GM12801 (cell line): ENCODE data around the gene PTGIS.

Experiments
- TF ChIP-seq, protein P1 (sequence below): IDR thresholded peaks from one replicate; pipeline ENCODE4 v1.5.1; 2011; ENCODE audit warnings: control low read depth; ENCODE audit not compliant: insufficient read length; ENCODE audit errors: extremely low read depth

The PTGIS gene

DNA sequence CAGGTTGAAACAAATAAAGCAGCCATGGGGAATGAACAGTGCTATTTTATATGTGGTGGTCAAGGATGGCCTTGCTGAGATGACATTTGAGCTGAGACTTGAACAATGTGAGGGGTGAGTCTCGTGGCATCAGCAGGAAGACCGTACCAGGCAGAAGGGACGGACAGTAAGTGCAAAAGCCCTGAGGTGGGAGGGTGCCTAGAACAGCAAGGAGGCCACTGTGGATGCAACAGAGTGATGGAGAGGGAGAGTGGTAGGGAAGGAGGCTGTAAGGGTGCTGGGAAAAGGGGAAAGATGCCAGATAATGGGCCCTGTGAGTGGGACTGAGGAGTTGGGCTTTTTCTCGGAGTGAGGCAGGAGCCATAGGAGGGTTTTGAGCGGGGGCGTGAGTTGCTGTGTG lies 97.0 kb downstream of the PTGIS start:
- TF ChIP-seq, protein P1, sequence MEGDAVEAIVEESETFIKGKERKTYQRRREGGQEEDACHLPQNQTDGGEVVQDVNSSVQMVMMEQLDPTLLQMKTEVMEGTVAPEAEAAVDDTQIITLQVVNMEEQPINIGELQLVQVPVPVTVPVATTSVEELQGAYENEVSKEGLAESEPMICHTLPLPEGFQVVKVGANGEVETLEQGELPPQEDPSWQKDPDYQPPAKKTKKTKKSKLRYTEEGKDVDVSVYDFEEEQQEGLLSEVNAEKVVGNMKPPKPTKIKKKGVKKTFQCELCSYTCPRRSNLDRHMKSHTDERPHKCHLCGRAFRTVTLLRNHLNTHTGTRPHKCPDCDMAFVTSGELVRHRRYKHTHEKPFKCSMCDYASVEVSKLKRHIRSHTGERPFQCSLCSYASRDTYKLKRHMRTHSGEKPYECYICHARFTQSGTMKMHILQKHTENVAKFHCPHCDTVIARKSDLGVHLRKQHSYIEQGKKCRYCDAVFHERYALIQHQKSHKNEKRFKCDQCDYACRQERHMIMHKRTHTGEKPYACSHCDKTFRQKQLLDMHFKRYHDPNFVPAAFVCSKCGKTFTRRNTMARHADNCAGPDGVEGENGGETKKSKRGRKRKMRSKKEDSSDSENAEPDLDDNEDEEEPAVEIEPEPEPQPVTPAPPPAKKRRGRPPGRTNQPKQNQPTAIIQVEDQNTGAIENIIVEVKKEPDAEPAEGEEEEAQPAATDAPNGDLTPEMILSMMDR, result no peak

DNA sequence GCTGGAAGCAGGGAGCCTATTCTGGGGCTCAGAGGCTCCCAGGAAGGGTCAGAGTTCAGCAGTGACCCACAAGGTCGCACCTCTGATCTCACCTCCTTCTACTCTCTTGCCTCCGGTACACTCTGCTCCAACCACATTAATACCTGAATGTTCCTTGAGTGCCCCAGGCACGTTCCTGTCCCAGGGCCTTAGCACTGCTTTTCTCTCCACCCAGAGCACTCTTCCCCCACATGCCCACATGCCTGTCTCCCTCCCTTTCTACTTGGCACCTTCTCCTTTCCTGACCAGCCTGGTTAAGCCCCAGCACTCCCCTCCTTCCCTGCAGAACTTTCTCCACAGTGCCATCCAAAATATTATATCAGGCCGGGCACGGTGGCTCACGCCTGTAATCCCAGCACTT lies 98.9 kb downstream of the PTGIS start:
- TF ChIP-seq, protein P1, result no peak

DNA sequence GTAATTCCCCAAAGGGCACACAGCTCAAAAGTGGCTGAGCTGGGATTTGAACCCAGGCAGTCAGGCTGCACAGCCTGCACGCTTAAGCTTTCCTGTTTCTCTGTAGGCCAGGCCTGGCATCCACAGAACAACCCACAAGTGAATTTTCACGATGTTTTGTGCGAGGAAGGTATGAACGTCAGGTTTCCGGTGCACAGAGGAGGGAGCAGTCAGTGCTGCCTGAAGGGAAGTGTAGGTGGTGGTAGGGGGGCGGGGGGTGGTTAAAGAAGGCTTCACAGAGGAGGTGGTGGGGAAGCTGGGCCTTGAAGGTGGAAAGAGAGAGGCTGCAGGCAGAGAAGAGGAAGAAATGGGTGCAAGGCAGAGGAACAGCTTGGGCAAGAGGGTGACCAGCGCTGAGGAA lies 99.5 kb downstream of the PTGIS start:
- TF ChIP-seq, protein P1, result no peak

DNA sequence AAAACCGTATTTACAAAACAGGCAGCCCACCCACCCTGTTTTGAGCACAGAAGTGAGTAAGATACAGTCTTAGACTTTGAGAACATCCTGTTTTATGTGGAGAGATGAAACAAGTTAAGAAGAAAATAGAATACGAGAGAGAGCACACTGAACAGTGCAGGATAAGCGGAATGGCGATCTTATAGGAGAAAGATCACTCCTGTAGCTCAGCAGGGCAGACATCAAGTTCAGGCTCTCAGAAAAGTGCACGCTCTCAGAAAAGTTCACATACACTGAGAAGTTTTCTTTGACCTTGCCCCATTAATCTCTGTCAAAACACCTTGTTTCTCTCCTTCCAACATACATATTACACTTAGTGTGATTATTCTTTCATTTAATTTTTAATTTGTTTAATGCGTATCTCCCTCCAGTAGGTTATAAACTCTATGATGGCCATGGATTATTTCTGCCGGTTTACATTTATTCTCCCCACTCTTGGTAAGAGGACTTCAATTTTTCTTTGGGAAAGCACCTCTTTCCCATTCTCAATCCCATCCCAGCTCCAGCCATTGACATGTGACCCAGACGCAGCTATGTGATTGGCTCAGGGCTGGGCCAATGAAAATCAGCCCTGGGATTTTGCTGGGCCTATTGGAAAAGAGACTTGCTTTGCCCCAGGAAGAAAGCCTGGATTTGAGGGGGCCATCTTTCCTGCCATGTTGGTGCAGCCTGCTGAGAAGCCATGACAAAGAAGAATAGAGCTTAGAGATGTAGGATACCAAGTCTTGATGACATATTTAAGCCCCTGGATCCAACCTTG lies 101.6 kb downstream of the PTGIS start:
- TF ChIP-seq, protein P1, result no peak

DNA sequence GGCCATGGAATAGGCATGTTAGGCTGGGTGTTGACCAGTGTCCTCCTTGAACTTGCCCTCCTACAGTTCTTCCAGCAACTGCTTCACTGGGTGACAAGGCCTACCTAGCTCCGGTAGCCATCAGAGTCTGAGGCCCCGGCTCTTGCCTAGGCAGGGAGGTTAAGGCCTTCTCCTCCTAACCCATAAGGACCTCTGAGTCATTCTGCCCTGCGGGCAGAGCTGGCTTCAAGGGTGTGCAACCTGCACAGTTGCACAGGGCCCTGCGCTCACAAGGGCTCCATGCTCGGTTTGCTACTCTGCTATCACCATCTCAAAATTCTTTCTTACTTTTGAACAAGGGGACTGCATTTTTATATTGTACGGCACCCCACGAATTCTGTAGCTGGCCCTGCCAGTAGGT lies 103.4 kb downstream of the PTGIS start:
- TF ChIP-seq, protein P1, result no peak

DNA sequence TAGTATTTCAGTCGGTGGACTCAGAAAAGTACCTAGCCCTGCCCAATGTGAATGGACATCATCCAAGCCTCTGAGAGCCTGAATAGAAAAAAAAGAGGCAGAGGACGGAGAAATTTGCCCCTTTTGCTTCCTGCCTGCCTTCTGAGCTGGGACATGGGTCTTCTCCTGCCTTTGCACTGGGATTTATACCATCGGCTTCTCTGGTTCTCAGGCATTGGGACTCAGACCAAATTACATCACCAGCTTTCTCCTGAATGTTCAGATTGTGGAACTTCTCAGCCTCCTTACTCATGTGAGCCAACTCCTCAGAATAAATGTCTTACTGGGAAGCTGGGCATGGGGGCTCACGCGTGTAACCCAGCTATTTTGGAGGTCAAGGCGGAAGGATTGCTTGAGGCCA lies 105.3 kb downstream of the PTGIS start:
- TF ChIP-seq, protein P1, result no peak

DNA sequence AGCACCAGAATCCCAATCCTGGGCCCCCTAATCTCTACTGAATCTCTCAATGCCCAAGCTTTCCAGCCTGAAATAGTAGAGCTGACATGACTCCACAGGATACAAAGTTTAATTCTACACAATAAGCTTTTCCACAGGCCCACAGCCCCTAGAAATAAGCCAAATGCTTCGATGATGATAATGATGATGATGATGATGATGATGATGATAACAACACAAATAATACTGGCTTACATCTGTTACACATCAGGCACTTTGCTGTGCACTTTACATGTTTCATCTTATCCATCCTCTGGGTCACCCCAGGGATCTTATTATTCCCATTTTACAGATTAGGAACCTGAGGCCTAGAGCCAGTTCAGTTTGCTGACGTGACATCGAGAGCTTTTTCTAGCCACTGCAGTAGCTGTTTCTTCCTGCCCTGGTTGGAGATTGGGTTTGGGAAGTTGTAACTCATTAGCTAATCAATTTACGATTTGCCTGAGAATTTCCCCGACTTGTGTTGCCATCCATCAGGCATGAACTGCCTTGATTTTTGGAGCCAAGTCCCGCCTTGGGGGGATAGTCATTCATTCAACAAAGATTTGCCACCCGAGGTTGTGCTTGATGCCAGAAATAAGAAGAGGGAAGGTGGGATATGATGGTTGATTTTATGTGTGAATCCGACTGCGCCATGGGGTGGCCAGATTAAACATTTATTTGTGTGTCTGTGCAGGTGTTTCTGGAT lies 105.9 kb downstream of the PTGIS start:
- TF ChIP-seq, protein P1, result no peak
